ENCODE measurements around the gene PML.

DNA sequence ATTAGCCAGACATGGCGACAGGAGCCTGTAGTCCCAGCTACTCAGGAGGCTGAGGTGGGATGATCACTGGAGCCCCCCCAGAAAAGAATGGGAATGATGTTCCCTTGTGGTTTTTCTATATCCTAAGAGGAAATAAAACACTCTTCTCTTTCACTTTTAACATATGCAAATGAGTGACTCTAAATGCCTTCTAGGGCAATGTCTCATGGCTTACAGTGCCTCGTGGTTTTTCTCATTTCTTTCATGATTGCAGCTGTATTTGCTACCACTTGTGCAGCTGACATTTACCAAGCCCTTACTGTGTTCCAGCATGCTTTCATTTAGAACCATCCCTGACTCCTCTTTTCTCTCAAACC is 28.8 kb upstream of the PML start:
- TF ChIP-seq, protein P1, sequence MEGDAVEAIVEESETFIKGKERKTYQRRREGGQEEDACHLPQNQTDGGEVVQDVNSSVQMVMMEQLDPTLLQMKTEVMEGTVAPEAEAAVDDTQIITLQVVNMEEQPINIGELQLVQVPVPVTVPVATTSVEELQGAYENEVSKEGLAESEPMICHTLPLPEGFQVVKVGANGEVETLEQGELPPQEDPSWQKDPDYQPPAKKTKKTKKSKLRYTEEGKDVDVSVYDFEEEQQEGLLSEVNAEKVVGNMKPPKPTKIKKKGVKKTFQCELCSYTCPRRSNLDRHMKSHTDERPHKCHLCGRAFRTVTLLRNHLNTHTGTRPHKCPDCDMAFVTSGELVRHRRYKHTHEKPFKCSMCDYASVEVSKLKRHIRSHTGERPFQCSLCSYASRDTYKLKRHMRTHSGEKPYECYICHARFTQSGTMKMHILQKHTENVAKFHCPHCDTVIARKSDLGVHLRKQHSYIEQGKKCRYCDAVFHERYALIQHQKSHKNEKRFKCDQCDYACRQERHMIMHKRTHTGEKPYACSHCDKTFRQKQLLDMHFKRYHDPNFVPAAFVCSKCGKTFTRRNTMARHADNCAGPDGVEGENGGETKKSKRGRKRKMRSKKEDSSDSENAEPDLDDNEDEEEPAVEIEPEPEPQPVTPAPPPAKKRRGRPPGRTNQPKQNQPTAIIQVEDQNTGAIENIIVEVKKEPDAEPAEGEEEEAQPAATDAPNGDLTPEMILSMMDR (IDR thresholded peaks at IDR 0.05) = no peak
- TF ChIP-seq POLR2A (IDR thresholded peaks at IDR 0.05) = no peak
- TF ChIP-seq POLR2AphosphoS5 (IDR thresholded peaks at IDR 0.05) = no peak
- TF ChIP-seq EP300 (IDR thresholded peaks at IDR 0.05) = no peak
